HG03139 (cell line): ENCODE data around the gene FOXL2NB.

Experiments
- ATAC-seq: cut with Tn5 transposase; IDR thresholded peaks from one replicate; pipeline ENCODE4 v1.9.1; 2021; ENCODE audit not compliant: unreplicated experiment

FOXL2NB gene

DNA sequence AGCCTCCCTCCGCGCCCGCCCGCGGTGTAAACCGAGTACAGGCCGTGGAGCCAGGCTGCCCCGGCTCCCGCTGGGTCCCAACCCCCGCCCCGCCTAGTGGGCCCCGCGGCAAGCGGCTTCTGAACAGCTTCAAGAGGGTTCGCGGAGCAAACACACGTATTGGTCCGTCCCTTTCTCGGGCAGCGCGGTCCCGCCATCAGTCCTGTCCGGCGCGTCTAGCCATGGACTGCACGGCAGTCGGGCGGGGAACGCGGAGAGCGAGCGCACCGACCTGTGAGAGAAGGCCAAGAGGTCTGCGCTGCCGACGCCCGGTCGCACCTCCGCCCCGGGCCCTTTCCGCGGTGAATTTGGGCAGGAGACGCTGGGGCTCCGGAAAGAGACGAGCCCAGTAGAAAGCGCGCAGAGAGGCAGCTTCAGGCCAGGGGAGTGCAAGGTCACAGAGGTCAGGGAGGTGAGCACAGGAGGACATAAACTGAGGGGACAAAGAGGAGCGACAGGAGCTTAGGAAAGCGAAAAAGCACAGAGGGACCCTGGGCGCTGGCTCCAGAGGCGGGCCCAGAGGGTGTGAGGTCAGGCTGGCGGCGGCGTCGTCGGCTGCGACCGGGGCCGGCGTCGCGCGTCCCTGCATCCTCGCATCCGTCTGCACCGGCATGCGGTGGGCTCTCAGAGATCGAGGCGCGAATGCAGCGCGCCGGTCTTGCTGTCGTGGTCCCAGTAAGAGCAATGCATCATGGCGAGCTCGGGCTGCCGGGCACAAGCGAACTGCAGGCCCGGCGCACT lies 1.9 kb upstream of the FOXL2NB start:
- no peak for ATAC-seq

DNA sequence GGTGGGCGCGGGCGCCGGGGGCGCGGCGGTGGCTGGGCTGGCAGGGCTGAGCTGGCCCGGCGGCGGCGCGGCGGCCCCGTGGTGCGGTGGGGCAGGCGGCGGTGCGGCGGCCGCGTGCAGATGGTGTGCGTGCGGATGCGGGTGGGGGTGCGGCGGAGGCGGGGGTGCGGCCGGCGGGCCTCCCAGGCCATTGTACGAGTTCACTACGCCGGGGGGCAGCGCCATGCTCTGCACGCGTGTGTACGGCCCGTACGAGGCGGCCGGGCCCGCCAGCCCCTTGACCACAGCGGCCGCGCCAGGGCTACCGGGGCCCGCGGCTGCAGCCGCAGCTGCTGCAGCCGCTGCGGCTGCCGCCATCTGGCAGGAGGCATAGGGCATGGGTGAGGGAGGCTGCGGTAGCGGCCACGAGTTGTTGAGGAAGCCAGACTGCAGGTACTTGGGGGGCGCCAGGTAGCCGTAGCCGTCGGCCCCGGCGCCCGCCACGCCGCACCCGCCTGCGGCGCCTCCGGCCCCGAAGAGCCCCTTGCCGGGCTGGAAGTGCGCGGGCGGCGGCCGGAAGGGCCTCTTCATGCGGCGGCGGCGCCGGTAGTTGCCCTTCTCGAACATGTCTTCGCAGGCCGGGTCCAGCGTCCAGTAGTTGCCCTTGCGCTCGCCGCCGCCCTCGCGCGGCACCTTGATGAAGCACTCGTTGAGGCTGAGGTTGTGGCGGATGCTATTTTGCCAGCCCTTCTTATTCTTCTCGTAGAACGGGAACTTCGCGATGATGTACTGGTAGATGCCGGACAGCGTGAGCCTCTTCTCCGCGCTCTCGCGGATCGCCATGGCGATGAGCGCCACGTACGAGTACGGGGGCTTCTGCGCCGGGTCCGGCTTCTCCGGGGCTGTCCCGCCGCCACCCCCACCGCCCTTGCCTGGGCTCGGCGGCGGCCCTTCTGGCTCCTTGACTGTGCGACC lies 1.0 kb upstream of the FOXL2NB start:
- ATAC-seq: no peak

DNA sequence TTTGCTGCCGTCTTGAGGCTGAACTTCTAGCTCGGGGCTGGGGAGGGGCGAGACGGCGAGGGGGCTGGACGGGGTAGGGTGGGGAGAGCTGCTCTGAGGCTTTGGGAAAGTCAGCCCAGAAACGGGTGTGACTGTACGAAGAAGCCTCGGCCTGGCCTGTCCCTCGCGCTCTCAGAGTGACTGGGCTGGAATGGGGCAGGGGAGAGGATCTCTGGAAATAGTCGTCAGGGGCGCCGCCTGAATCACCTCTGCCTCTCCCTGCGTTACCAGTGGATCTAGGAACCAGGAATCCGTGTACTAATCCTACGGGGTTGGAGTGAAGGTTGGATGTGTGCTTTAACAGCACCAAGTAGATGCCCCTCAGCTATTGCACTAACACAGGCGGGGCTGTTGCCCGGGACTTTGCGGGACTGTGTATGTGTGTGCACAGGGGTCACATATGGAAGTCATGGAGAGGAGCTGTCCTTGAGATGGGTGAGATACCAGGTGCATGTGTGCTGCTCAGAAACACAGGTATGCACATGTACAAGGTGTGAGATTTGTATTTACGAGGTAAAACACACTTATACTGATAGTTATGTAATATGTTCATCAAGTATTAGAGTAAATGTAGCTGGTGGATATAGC lies 591 bp downstream of the FOXL2NB start:
- no peak for ATAC-seq

DNA sequence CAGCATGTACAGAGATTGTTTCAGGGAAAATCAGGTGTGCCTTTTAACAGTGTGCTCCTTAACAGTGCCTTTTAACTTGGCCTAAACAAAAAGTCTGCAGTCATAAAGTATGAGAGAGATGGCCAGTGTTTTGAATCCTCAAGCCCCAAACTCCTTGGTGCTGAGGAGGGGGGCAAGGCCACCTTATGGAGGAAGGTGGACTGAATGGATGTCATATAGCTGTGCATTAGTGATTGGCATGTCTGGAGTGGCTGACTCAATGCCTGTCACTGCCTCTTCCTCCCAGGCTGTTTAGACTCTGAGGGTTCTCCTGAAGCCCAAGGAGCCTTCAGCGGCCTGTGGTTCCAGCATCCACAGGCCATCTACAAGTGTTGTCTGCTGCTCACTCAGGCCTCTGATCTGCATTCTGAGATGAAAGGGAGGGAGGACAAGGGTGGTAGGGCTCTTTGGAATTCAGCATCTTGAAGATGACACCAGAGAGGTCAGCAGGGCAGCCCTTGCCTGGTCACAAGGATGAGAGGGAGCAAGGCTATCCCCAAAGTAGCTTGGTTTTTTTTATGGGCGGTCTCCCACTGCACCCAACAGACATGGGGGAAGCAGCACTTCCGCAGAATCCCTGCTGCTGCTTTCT lies 1.5 kb downstream of the FOXL2NB start:
- no peak for ATAC-seq

DNA sequence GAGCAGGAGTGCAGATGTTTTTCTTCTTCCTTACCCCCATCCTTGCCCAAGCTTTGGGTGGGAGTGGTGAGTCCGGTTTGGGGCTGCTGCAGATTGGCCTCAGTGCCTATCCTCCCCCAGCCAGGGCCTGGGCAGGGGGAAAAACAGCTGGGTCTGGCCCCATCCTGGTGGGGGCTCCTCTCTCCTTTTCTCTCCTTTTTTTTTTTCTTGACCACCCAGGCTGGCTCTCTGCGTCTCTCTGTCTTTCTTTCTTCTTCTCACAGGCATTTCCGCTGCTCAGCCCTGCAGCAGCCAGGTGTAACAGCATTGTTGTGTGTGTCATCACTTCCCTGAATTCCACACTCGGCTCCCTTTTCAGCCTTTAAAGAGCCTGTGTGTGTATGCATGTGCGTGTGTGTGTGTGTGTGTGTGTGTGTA lies 2.0 kb downstream of the FOXL2NB start:
- ATAC-seq: no peak

DNA sequence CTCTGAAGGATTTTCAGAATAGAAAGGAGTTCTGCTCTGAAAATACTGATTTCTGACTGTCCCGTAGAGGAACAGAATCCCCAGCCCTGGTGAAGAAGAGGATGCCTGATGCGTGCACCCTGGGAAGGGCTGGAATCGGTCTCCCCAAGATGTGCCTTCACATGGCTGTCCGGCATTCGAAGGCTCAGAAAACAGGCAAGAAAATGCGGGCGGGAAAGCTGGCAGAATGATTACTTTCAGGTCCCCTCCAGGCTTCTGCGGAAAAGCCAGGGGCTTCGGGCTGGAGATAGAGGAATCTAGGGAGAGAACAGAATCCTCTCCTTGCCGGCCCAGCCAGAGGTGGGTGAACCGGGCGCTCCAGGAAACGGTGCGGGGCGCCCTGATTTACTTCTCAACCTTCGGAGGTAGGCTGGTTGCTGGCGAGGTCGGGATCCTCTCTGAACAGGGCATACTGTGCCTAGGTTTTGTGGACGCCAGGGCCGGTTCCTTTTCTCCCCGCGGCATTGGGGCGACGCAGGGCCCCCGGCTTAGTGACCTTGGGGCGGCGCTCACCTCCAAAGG lies 2.5 kb downstream of the FOXL2NB start:
- no peak for ATAC-seq

DNA sequence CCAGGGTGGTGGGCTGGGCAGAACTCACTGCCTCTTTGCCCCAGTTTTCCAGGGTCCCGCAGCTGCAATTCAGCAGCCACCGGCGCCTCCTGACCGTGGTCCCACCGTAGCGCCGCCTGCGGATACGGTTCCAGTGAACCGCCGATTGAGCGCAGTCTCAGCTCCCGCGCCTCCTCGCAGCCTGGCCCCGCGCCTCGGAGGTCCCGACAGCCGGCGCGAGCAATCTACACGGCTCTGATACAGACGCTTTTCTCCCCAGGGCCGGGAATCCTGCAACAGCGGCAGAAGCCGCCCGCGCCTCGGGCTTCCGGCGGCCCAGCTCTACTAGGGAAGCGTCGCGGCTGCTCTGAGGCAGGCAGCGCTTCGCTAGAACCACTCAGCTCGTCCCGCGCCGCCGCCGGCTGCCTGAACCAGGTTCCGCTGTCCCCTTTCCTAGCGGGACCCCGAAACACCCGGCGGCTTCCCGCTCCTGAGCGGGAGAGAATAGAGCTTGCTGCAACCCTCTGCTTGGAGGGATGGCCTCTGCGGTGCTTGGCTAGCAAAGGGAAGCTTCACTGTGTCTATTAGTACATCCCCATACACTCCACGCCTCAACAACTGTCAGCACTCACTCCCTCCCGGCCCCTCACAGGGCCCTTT lies 3.1 kb downstream of the FOXL2NB start:
- ATAC-seq: no peak

DNA sequence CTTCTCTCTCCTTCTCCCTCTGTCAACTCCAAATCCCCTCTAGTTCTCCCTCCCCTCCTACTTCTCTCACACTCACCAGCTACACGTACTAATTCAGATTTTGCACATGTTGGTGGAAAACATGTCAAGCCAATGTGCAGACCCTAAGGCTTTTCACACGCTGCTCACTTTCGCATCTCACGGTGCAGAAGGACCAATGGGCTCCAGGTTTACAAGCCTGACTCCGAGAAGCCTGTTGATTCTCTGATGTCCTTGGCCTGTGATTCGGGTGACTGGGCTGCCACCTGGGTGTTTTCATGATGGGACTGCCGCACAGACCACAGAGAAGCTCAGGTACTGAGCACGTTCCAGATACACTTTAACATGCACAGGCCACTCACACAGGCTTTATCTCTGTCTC lies 3.7 kb downstream of the FOXL2NB start:
- no peak for ATAC-seq

DNA sequence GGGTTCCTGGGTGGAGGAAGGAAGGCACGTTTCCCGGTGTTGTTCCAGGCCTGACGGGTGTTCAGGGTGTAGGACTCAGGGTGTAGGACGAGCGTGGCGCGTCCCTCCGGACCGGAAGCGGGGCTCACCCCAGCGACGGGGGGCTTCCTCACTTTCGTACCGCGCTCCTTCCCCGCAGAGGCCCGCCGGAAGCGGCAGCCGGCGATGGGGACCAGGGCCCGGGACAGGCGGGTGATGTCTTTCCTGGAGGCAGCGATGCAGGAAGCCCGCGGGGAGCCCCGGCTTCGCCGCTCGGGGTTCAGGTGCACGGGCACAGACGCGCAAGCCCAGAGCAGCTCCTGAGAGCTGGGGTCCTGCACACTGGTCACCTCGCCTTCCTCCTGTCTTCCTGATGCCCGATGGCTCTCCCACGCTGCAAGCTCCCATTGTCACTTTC lies 13.4 kb downstream of the FOXL2NB start:
- no peak for ATAC-seq

DNA sequence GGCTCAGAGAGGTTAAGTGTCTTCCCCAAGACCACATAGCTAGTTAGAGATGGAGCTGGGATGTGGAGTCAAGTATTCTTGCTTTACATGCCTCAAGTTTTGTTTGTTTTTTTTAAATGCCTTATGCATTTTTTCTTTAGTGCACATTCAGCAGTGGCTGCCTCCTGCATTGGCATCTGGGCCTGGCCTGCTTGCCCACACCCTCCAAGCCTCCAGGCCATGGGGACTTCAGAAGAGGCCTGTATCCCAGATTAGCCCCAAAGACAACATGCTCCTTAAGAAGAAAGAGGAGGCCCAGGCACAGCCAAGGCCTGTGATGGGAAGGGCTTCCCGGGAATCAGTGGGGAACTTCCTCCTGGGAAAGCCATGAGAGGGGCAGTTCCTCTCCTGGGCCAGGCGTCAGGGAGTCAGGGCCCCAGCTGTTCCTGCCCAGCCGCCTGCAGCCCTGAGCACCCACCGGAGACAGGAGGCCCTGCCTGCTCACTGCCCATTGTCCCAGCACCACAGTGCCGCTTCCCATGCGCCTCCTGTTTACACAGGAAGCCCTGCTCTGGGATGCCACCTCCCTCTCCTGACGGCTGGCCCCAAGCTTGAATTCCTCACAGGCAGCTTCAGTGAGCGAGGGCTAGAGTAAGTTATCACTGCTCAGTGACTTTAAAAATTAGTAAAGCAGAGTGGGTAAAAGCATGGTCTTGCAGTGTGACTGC lies 16.0 kb downstream of the FOXL2NB start:
- no peak for ATAC-seq

DNA sequence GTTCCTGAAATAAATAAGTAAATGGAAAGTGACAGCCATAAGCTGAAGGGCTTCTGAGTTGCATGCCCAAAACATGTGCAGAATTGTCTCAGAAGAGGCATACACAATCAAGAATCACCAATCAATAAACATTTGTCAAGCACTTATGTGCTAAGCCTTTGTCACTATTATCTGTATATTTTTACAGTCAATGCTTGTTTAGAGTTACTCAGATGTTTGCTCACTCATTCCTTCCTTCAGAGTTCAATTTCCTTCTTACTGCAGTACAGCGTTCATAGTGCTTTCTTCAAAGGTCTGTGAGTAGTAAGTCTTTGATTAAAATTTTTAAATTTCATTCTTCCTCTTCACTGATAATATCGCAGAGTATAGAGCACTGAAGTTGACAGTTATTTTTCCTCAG lies 17.2 kb downstream of the FOXL2NB start:
- no peak for ATAC-seq

DNA sequence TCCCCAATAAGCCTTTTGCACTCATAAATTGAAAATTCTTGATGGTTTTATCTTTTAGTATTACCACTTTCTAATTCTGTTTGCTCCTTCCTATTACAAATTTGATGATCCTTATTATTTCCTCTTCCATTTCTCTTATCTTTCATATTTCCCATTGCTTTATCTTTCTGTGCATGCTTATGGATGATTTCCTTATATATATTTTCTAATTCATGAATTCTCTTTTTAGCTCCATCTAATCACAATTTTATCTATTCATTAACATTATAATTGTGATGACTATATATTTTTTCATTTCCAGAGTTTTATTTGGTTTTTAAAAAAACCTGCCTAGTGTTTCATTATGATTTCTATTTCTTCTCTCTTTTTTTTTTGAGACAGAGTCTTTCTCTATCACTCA lies 17.9 kb downstream of the FOXL2NB start:
- no peak for ATAC-seq

DNA sequence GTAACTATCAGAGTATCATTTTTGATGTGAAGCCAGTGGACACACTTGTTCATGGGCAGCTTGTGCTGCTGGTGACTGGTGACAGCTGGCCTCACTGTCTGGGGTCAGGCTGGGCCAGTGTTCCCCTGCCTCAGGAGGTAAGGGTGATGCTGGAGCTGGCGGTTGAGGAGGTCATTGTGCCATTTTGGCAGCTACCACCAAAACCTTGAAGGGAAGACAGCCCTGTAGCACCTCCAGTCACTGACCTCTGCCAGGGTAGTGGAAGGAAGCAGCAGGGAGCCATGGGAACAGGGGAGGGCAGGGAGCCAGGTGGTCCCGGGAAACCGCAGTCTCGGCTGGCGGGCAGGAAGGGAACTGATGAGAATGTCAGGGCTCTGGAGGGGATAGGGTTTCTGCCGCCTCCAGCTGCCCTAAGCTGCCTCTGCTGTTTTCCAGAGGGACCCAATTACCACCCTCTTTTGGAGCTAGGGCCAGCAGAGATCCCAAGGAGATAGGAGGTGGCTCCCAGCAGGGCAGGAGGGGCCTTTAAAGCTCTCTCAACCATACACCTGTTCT lies 24.8 kb downstream of the FOXL2NB start:
- no peak for ATAC-seq

DNA sequence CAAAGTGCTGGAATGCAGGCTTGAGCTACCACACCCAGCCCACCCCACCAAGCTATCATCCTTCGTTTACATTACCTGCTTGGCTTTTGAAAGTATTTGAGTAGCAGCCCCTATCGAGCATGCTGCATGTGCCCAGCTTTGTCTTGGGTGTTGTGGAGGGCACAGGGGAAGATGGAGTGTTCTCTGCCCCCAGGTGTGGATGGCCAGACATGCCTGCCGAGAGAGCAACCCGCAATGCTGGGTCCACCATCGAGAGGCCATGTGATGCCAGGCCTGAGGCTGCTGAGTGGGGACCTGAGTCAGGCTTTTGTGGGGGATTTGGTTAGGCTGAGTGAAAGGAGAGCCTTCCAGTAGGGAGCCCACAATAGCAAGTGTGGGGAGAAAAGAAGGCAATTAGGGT lies 25.9 kb downstream of the FOXL2NB start:
- no peak for ATAC-seq

DNA sequence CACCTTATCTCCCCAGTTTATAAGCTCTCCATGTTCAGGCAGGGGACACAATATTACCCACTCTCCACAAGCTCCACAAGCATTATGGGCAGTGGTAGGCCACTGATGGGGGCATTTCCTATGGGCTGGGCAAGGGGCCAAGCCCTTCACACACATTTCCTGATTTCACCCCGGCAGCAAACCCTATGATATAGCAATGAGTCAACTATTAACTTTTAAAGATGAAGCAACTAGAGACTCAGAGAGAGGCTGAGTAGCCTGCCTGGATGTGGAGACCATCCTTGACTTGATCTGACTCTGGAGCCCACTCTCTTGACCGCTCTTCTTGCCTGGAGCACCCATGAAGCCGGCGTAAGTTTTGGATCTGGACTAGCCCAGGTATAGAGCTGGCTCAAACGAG lies 27.4 kb downstream of the FOXL2NB start:
- ATAC-seq: no peak

DNA sequence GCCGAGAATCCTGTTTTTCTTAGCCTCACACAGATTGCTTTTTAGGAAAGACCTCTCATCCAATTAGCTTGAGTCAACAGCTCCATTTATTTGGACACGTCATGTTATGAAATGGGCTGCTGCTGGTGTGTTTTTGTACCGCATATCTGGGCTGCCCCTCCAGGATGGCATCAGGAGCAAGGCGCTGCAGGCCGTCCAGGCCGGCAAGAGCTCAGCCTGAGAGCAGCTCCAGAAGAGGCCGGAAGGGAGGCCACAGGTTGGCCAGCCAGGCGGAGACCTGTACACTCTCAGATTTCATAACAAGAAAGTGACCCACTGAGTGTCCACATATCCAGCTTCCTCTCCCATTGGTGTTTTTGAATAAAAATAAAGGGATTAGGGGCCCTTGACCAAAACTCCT lies 28.3 kb downstream of the FOXL2NB start:
- no peak for ATAC-seq

DNA sequence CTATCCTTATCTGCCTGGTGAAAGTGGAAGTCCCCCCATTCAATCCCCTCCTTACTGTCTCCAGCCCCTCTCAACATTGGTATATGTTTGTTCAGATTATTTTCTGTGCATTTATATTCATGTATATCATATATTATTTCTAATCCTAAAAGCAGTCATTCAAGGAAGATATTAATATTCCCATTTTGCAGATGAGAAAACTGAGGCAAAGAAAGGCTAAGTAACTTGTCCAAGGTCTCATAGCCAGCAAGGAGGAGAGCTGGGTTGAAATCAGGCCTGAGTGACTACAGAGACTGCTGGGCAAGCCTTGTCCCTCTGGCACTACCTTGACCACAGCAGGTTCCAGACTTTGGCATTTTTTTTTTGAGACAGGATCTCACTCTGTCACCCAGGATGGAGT lies 29.0 kb downstream of the FOXL2NB start:
- no peak for ATAC-seq

DNA sequence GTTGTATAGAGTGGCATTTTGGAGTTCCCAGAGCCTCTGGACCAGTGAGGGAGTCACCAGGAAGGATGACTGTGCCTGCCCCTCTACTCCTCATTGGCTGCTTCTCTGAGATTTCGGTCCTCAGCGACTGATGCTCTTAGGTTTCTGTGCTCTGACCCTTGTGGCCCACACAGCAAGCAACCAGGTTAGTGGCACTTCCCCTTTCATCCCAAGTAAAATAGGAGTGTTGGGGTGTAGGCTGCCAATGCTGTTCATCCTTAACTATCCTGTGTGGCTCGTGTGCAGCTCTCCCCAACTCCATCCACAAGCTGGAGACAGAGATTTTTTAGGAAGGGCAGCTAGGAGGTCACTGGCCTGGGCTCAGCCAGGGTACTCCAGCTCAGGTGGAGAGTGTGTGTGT lies 37.8 kb downstream of the FOXL2NB start:
- ATAC-seq: no peak

DNA sequence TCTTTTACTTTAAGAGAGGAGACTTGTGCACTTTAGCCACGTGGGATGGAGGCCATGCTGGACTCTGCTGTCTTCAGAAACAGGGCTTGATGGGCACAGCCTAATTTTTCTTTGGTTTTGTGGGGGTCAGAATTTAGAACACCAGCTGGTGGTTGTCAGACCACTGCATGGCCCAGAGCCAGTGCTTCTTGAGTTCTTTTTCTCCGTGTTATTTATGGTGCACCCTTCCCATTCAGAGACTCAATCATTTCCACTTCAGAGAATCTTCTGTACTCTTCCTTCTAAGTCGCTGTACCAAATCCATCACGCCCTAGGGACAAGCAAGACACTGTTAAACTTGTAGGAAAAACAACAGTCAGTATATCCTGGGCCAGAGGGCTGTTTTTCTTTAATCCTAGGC lies 38.9 kb downstream of the FOXL2NB start:
- no peak for ATAC-seq
